Measurements from ENCODE around the gene CLPTM1. TPM values are rescaled to one million over a fixed set of nuclear protein-coding genes. Genes with fewer than 3 reads are reported as not detected.

The CLPTM1 gene
- total and polyA plus RNA-seq, 9 of the 15 experiments (the other 6 are each of a cell fraction or from before 2014, with no cell fraction given) = 0.37 to 96.0 (median 27.5) TPM

DNA sequence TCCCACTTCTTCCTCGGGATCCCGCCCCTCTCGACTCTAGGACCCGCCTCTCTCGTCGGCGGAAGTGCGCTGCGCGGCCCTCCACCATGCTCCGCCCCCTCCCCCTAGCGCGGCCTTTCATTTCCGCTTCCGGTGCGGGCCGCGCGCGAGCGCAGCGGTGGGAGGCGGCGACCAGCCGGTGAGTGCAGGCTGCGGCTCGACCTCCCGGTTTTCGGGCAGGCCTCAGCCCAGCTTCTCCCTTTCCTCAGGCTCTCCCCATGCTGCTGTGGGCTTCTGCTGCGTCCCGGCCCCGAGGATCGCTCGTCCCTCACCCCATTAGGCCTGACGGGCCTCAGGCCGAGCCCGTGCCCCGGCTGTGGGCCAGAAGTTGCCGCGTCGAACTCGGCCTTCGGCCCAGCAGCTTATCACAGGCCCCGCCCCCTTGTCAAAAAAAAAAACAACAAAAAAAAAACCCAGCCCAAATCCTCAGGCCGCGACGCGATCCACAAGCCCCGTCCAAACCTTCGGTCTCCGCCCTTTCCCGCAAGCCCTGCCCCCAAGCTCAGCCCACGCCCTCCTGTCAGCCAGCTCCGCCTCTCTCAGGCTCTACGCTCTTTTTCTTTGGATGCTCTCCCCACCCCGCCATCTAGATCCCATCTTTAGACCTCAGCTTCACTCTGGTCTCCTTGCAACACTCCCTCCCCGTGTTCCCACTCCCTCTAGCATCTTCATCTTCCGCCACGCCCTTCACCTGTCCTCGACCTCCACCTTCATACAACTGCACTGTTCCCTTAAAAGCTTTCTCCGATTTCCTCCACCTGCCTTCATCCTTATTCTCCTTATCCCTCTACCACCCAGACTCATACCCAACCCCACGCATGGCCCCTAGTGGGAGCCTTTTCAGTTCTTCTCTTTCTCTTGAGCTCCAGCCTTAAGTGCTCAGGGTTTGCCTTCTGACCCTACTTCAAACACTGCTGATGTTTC, 84.0 kb downstream of the CLPTM1 start, which contains the start of gene CLASRP (continued):
- TF ChIP-seq RBBP5 (IDR thresholded peaks at IDR 0.05; ENCODE audit: borderline replicate concordance, insufficient read depth, low read length, poor library complexity, severe bottlenecking) (peak; percentile 90), ZNF395 (CRISPR knock-in tag; IDR thresholded peaks at IDR 0.05) (no peak), ZNF699 (CRISPR knock-in tag; IDR thresholded peaks at IDR 0.05; ENCODE audit: insufficient replicate concordance) (no peak), ILK (tag; IDR thresholded peaks at IDR 0.05; ENCODE audit: borderline replicate concordance, low read depth) (no peak), ARID1B (IDR thresholded peaks at IDR 0.05) (peak; percentile 45; the same call in 1 of the 2 replicates), COPS2 (conservative IDR thresholded peaks at IDR 0.05) (no peak), TAF7 (tag; IDR thresholded peaks at IDR 0.05) (0 out of 2 replicates have a peak, but pooled peaks have one; percentile 54), MED1 (CRISPR knock-in tag; IDR thresholded peaks at IDR 0.05; ENCODE audit: borderline replicate concordance) (no peak), FOXP1 (CRISPR knock-in tag; IDR thresholded peaks at IDR 0.05) (peak; percentile 25; the same call in 1 of the 2 replicates), EGR1 (conservative IDR thresholded peaks at IDR 0.05) (peak; percentile 31), ZNF431 (CRISPR knock-in tag; IDR thresholded peaks at IDR 0.05) (no peak), TBL1XR1 (IDR thresholded peaks at IDR 0.05; ENCODE audit: low read length in 2 of 2) (no peak), DACH1 (IDR thresholded peaks at IDR 0.05; ENCODE audit: partially characterized antibody) (no peak), NFATC3 (IDR thresholded peaks at IDR 0.05) (no peak), ZNF212 (CRISPR knock-in tag; IDR thresholded peaks at IDR 0.05) (no peak), MCM2 (IDR thresholded peaks at IDR 0.05; ENCODE audit: low read depth) (no peak), TFAM (CRISPR knock-in tag; conservative IDR thresholded peaks at IDR 0.05) (no peak), SETDB1 (IDR thresholded peaks at IDR 0.05; ENCODE audit: low read length) (no peak), RB1 (IDR thresholded peaks at IDR 0.05; ENCODE audit: low read depth) (peak; percentile 87)
- TF ChIP-seq, protein P1, sequence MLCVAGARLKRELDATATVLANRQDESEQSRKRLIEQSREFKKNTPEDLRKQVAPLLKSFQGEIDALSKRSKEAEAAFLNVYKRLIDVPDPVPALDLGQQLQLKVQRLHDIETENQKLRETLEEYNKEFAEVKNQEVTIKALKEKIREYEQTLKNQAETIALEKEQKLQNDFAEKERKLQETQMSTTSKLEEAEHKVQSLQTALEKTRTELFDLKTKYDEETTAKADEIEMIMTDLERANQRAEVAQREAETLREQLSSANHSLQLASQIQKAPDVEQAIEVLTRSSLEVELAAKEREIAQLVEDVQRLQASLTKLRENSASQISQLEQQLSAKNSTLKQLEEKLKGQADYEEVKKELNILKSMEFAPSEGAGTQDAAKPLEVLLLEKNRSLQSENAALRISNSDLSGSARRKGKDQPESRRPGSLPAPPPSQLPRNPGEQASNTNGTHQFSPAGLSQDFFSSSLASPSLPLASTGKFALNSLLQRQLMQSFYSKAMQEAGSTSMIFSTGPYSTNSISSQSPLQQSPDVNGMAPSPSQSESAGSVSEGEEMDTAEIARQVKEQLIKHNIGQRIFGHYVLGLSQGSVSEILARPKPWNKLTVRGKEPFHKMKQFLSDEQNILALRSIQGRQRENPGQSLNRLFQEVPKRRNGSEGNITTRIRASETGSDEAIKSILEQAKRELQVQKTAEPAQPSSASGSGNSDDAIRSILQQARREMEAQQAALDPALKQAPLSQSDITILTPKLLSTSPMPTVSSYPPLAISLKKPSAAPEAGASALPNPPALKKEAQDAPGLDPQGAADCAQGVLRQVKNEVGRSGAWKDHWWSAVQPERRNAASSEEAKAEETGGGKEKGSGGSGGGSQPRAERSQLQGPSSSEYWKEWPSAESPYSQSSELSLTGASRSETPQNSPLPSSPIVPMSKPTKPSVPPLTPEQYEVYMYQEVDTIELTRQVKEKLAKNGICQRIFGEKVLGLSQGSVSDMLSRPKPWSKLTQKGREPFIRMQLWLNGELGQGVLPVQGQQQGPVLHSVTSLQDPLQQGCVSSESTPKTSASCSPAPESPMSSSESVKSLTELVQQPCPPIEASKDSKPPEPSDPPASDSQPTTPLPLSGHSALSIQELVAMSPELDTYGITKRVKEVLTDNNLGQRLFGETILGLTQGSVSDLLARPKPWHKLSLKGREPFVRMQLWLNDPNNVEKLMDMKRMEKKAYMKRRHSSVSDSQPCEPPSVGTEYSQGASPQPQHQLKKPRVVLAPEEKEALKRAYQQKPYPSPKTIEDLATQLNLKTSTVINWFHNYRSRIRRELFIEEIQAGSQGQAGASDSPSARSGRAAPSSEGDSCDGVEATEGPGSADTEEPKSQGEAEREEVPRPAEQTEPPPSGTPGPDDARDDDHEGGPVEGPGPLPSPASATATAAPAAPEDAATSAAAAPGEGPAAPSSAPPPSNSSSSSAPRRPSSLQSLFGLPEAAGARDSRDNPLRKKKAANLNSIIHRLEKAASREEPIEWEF (CRISPR knock-in tag; IDR thresholded peaks at IDR 0.05) = no peak
- TF ChIP-seq, protein P2, sequence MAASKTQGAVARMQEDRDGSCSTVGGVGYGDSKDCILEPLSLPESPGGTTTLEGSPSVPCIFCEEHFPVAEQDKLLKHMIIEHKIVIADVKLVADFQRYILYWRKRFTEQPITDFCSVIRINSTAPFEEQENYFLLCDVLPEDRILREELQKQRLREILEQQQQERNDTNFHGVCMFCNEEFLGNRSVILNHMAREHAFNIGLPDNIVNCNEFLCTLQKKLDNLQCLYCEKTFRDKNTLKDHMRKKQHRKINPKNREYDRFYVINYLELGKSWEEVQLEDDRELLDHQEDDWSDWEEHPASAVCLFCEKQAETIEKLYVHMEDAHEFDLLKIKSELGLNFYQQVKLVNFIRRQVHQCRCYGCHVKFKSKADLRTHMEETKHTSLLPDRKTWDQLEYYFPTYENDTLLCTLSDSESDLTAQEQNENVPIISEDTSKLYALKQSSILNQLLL (CRISPR knock-in tag; IDR thresholded peaks at IDR 0.05; ENCODE audit: borderline replicate concordance) = no peak

Data from K562 (cell line).